HG03025 (cell line): ENCODE measurements around the gene NUP153.
"Not testable (repeated sequence)": the region's sequence is repeated elsewhere in the genome, so short reads cannot be mapped to it uniquely, and the experiment has no call there.

Experiments
- ATAC-seq: cut with Tn5 transposase; IDR thresholded peaks from one replicate; pipeline ENCODE4 v1.9.1; 2021; ENCODE audit warnings: mild to moderate bottlenecking, moderate library complexity; ENCODE audit not compliant: unreplicated experiment, low FRiP score

The NUP153 gene

GRCh38 chr6:17706580-17707370 lies at the start of gene NUP153:
Gene NUP153 (minus strand): TSS chr6:17706925. CDS start chr6:17706387, 538 bp downstream.
- peak; percentile 67 for ATAC-seq

GRCh38 chr6:17754254-17754653 lies 47.5 kb upstream of the NUP153 start:
- no peak for ATAC-seq

- ATAC-seq: not testable (repeated sequence)
Observed at GRCh38 chr6:17745324-17745723, 38.6 kb upstream of the NUP153 start.

- ATAC-seq: not testable (repeated sequence)
Observed at GRCh38 chr6:17744757-17745308, 38.1 kb upstream of the NUP153 start.

- no peak for ATAC-seq
Observed at GRCh38 chr6:17744019-17744756, 37.5 kb upstream of the NUP153 start.

- ATAC-seq: no peak
Observed at GRCh38 chr6:17741507-17741906, 34.8 kb upstream of the NUP153 start.

- no peak for ATAC-seq
Observed at GRCh38 chr6:17740559-17741220, 34.0 kb upstream of the NUP153 start.

- ATAC-seq: no peak
Observed at GRCh38 chr6:17737704-17738252, 31.1 kb upstream of the NUP153 start.

- not testable (repeated sequence) for ATAC-seq
Observed at GRCh38 chr6:17735311-17735710, 28.6 kb upstream of the NUP153 start.

GRCh38 chr6:17730078-17730704 lies 23.5 kb upstream of the NUP153 start:
- ATAC-seq: no peak

GRCh38 chr6:17729223-17730077 lies 22.7 kb upstream of the NUP153 start:
- ATAC-seq: no peak

GRCh38 chr6:17728551-17729222 lies 22.0 kb upstream of the NUP153 start:
- ATAC-seq: no peak

GRCh38 chr6:17725083-17725482 lies 18.4 kb upstream of the NUP153 start:
- no peak for ATAC-seq

- no peak for ATAC-seq
Observed at GRCh38 chr6:17724341-17724740, 17.6 kb upstream of the NUP153 start.

- no peak for ATAC-seq
Observed at GRCh38 chr6:17721671-17722070, 14.9 kb upstream of the NUP153 start.

- ATAC-seq: no peak
Observed at GRCh38 chr6:17719323-17720041, 12.8 kb upstream of the NUP153 start.

GRCh38 chr6:17716221-17716620 lies 9.5 kb upstream of the NUP153 start:
- ATAC-seq: no peak
